Activated T-helper 1 cell treated with anti-CD3 and anti-CD28 coated beads, Interleukin-2, amount 50 U/mL, for 16 hours (primary cell): ENCODE data around the gene GIT2.
A peak's percentile ranks its signal among the peaks of the same experiment; 100 is the strongest.
"Not testable (repeated sequence)": the region's sequence is repeated elsewhere in the genome, so short reads cannot be mapped to it uniquely, and the experiment has no call there.

Experiments
- DNase-seq, 2 donors: peaks; one replicate each; pipeline ENCODE4 v3.0.0-alpha.2; 2020; ENCODE audit warnings: low read depth in 1 of 2, low spot score in 1 of 2

Gene GIT2

DNA sequence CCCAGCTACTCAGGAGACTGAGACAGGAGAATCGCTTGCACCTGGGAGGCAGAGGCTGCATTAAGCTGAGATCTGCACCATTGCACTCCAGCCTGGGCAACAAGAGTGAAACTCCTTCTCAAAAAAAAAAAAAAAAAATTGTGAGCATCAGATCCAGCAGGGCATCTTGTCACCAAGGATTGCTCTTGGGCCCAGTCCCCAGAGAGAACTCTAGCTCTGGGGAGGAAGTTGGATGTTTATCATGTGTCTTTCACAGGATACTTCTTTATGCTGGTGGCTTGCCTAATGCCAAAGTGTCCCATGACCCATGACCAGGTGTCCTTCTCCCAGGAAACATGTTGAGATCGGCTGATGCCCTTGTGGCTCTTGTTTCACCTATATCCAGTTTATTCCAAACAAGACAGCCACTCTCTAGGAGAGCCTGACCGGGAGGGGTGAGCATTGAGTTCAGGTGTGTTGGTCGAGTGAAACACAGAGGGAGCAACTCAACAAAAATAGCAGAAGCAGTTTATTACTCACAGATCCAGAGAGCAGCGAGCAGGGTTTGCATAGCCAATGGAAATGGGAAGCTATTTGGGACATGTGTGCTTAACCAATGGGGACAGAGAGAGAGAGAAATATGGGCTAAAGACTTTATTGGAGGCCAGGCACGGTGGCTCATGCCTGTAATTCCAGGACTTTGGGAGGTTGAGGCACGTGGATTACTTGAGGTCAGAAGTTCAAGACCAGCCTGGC is 102.7 kb downstream of the GIT2 start:
- no peak for DNase-seq

DNA sequence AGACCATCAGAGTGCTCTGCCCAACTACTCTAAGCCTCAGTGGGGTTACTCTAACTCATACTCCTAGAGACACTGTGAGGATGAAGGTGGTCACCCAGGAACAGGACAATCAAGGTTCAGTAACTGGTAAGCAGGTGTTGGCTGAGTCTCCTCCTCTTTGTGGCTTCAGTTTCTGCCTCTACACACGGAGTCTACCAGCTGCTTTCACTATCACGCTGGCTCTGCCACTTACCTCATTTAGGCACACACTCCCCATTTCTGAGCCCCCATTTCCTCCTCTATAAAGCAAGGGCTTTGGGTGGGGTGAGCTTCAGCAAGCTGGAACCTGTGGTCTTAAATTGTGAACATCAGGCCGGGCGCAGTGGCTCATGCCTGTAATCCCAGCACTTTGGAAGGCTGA is 103.4 kb downstream of the GIT2 start:
- DNase-seq, result no peak

DNA sequence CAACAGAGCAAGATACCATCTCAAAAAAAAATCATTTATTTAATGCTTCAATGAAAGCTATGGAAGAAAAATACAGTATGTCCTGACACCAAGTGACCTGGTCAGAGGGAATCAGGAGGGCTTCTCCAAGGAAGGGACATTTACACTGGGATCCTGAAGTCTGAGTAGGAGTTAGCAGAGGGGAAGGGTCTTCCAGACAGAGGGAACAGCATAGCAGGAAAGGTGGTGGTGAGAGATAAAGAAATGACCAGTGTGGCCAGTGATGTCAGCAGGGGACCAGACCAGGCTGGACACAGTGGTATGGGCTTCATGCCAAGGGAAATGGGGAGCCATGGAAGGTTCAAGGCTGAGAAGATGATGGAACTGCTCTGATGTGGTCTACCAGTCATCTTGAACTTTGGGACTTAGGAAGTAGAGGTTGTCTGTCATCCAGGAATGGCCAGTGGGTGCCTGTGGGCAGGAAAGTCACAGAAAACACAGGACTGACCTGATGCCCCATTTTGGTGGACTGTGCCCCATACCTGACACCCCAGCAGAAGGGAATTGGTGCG is 103.9 kb downstream of the GIT2 start:
- DNase-seq, result no peak

DNA sequence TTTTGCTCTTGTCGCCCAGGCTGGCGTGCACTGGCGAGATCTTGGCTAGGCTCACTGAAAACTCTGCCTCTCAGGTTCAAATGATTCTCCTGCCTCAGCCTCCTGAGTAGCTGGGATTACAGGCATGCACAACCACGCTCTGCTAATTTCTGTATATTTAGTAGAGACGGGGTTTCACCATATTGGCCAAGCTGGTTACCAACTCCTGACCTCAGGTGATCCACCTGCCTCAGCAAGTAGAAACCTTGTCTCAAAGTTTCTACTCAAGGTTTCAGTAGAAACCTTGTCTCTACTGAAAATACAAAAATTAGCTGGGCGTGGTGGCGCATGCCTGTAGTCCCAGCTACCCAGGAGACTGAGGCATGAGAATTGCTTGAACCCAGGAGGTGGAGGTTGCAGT is 104.4 kb downstream of the GIT2 start:
- not testable (repeated sequence) for DNase-seq

DNA sequence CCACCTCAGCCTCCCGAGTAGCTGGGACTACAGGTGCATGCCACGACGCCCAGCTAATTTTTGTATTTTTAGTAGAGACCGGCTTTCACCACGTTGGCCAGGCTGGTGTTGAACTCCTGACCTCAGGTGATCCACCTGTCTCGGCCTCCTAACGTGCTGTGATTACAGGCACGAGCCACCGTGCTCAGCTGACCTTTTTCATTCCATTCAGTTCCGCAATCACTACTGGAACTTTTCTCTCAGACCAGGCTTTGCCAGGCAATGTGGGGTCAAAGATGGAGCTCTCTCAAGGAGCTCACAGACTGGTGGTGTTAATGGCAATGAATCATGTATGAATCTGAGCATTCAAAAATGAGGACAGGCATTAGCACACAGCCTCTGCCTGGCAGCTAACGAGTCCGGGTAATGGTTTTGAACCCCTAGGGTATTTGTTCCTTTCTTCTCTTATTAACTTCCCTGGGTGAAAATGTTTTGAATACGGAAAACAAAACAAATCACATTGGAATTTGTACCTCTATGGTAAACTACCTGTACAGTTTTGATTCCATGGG is 105.5 kb downstream of the GIT2 start:
- no peak for DNase-seq

DNA sequence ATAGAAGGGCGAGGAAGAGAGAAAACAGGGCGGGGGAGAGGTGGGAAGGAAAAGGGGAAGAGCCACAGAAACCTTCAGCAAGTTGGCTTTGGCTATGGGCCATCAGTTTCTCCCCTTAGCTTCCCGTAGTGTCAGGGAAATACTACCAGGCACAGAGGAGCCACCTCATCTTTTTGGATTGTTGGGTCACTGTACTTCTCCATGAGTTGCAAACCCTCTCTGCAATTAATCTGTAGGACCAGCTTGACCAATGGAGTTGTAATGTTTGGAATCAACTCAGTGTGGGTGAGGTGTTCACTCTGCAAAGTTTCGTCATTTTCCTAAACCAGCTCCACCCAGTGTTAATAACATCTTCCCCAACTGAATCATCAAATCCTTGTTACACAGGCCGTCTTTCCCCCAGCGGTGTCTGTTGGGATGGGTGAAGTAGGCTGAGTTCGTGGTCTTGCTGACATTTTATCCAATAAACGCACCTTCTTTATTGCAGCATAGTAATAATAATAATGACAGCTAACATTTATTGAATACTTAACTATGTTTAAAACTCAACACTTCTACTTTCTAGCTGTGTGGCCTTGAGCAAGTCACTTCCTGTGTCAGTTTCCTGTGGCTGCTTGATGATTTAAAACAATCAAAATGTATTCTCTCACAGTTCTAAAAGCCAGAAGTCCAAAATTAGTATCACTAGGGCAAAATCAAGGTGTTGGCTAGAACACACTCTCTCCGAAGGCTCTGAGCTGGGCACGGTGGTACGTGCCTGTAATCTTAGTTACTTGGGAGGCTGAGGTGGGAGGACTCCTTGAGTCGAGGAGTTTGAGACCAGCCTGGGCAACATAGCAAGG is 107.8 kb downstream of the GIT2 start:
- DNase-seq, result no peak

DNA sequence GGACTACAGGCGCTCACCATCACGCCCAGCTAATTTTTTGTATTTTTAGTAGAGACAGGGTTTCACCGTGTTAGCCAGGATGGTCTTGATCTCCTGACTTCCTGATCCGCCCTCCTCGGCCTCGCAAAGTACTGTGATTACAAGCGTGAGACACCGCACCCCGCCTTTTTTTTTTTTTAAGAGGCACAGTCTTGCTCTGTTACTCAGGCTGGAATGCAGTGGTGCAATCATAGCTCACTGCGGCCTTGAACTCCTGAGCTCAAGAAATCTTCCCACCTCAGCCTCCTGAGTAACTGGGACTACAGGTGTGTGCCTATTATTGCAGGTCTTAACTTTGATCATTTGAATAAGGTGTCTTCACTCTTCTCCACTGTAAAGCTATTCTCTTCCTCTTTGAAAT is 110.6 kb downstream of the GIT2 start:
- DNase-seq, result no peak

DNA sequence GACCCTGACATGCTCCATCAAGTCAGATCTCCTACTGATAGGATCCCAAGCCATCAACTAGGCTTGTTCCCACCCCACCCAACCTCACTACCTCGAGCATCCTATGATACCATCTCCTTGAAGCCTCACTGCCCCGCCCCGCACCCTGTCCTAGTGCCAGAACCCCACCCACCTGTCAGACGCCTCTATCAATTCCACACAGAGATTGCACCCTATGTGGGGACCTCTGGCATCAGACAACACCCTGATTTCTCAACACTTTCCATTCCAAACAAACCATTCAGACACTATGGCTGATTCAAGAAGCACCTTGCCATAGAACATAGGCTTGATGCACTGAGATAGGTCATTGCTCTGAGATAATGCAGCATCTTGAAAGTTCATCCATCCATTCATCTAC is 112.7 kb downstream of the GIT2 start:
- DNase-seq, result no peak

DNA sequence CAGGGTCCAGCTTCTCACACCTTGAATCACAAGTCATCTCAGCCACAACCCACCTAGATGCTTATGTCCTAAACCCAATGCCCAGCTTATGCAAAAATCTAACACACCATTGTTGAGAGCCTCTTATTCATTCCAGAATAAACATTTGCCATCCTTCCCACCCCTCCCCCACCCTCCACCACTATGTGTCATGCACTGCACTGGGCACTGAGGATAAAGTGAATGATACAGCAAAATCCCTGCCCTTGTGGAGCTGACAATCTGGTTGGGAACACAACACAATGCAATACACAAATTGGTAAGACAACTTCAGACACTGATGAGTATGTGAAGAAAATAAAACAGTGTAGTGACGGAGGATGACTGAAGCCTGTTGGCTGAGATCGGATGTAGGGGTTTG is 114.4 kb downstream of the GIT2 start:
- DNase-seq, result no peak

DNA sequence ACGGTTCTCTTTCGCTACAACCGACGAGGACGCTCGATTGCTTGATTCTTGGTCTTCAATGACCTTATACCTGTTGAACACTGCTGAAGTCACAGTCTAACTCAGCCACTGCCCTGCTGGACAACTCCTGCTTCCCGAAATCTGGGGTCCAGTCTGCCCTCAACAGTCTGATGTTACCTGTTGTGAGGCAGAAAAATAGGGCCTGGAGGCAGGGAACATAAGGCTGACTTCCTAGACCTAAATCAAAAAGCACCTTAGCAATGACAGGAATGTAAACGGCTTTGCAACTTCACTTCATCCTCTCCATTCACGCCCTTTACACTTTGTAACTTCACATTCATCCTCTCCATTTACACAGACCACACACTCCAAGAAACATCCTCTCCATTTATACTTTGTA is 115.2 kb downstream of the GIT2 start:
- no peak for DNase-seq

DNA sequence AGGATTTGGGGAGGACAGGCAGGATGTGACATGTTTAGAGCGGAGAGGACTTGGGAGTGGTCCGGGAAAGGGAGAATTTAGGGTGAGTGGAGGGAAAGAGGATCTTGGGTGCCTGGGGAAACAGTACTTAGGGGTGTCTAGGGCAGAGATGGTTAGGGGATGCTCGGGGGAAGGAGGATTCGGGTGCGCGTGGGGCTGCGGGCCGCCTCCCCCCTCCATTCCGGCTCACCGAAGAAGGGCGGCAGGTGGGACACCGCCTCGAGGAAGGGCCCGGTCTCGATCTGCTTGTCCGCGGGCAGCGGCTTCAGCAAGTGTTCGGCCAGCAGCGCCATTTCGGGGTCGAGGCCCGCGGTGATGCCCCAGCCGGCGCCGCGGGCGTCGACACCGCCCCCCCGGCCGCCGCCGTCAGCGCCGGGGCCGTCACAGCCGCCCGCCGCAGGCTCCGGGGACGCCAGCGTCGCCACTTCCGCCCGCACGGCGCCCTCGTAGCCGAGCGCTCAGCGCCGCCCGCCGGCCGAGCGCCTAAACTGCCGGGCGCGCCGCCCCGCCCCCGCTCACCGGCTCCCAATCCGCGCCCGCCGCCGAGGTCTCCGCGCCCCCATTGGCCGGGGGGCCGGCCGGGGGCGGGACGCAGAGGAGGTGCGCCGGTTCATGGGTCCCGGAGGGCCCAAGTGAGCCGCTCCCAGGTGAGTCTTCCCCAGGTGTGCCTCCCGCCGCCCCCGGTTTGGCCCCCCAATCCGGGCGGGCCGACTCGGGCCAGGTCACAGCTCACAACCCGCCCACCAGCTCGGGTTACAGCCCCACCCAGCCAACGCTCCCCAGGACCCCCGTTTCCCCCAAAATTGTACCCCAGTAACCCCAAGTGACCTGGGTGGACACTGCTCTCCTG is 115.9 kb downstream of the GIT2 start, which contains the start of gene GLTP:
Gene GLTP, minus strand, starts transcription at position 499 of the 889 bp plus-strand sequence. Its CDS starts 167 bp downstream, at position 332.
- DNase-seq, result peak; percentile 71 to 88
